NCI-H226 (cell line): ENCODE data around the gene MCOLN1.
A peak's percentile ranks its signal among the peaks of the same experiment; 100 is the strongest.
"Not testable (repeated sequence)": the region's sequence is repeated elsewhere in the genome, so short reads cannot be mapped to it uniquely, and the experiment has no call there.

Experiments
- DNase-seq: peaks from one replicate; pipeline ENCODE4 v3.0.0-alpha.2; 2015

Gene MCOLN1

DNA sequence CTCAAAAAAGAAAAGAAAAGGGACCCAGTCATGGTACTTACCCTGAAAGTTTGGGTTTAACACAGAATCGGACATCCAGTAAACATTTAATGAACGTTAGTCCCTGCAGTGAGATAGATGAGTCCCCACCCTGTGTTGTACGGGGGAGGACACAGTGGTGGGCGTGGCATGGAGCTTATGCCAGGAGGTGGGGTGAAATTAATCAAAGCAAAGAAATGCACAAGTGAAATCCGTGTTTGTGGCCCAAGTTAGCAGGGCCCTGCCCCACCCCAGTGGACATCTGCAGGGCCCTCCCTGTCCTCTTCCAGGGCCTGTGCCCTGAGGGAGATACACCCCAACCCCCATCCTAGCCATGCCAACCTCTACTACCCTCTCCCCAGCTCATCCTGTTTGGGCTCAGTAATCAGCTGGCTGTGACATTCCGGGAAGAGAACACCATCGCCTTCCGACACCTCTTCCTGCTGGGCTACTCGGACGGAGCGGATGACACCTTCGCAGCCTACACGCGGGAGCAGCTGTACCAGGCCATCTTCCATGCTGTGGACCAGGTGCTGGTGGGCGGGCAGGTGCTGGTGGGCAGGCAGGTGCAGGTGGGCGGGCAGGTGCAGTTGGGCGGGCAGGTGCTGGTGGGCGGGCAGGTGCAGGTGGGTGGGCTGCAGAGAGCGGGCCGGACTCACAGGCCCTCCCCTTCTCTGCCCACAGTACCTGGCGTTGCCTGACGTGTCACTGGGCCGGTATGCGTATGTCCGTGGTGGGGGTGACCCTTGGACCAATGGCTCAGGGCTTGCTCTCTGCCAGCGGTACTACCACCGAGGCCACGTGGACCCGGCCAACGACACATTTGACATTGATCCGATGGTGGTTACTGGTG lies 3.9 kb downstream of the MCOLN1 start:
- no peak for DNase-seq

- no peak for DNase-seq
These were observed 5.2 kb downstream of the MCOLN1 start for GRCh38 chr19:7527516-7528191.

DNA sequence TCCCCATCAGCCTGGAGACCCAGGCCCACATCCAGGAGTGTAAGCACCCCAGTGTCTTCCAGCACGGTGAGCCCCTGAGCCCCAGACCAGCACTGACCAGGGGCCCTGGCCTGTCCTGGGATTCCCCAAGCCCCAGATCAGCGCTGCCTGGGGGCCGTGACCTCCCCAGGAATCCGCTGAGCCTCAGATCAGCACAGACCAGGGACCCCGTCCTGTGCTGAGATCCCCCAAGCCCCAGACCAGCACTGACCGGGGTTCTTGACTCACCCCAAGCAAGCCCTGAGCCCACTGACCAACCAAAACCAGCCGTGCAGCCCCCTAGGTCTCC lies 5.7 kb downstream of the MCOLN1 start:
- DNase-seq: no peak

DNA sequence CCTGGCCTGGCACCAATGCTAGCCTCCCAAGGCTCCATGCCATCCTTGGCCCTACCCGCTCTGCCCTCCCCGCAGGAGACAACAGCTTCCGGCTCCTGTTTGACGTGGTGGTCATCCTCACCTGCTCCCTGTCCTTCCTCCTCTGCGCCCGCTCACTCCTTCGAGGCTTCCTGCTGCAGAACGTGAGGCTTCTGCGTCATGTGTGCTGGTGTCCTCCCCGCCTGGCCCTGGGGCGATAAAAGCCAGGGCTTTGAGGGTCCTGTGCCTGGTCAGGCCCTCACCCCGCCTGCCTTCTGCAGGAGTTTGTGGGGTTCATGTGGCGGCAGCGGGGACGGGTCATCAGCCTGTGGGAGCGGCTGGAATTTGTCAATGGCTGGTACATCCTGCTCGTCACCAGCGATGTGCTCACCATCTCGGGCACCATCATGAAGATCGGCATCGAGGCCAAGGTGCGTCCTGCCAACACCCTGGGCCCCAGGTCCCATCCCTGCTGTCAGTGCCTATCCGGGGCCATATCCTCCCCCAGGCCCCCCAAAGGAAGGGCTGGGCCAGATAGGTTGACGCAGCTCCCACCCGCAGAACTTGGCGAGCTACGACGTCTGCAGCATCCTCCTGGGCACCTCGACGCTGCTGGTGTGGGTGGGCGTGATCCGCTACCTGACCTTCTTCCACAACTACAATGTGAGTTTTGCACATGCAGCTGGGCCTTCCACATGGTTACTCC lies 6.3 kb downstream of the MCOLN1 start:
- DNase-seq: no peak

DNA sequence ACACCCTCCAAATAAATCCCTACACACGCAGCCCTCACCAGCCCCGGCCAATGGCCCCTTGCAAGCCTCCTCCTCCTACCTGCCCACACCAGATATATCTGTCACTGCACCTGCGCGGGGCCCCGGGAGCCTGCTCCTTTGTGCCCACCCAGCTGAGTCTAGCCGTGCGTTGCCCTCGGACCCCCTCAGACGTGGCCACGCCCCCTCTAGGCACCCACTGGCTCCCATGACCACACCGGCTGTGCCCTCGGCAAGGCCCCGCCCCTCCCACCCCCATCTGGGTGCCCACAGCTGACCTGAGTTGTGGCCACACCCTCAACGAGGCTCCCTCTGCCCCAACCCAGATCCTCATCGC lies 6.8 kb downstream of the MCOLN1 start:
- no peak for DNase-seq

DNA sequence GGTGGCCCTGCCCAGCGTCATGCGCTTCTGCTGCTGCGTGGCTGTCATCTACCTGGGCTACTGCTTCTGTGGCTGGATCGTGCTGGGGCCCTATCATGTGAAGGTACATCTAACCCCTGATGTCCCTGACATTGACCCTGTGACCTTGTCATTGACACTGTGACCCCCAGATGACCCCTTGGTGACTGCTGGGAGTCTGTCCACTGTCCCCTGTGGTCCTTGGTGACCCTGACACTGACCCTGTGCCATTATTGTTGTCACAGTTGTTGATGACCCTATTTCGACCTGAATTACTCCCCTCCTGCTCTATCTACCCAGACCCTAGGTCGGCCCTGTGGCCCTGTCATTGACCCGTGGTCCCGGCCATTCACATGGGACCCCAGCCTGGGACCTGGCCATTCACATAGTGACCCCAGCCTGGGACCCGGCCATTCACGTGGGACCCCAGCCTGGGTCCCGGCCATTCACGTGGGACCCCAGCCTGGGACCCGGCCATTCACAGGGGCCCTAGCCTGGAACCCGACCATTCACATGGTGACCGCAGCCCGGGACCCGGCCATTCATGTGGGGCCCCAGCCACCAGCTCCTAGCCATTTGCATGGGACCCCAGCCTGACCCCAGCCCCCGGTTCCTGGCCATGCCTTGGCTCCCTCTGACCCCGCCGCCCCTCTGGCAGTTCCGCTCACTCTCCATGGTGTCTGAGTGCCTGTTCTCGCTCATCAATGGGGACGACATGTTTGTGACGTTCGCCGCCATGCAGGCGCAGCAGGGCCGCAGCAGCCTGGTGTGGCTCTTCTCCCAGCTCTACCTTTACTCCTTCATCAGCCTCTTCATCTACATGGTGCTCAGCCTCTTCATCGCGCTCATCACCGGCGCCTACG lies 7.4 kb downstream of the MCOLN1 start:
- no peak for DNase-seq

- peak; percentile 36 for DNase-seq
These were observed 11.0 kb downstream of the MCOLN1 start for GRCh38 chr19:7533281-7533885.

GRCh38 chr19:7533925-7534480 lies 11.6 kb downstream of the MCOLN1 start:
- DNase-seq: peak; percentile 80

DNA sequence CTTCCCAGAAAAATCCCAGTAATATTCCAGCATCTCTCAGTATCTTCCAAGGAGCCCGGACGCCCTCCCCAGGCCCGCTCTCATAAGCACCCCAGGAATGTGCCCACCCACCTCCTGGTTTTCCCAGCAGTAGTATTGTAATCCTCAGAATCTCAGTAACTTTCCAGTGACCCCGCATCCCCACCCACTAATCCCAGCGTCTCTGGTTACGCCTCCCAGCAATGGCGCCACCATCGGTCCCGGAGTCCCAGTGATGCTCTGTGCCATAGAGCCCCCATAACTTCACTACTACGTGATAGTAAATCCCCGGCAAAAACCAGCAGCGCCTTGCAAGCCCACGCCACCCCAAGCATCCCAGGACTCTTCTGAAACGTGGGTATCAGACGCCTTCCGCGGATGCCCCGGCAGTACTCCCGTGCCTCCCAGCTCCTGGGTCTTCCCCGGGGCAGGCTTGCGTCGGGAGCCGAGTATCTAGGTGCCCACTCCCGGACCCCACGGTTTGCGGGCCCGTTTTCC lies 12.2 kb downstream of the MCOLN1 start:
- DNase-seq: peak; percentile 83

GRCh38 chr19:7535047-7535997 lies 12.9 kb downstream of the MCOLN1 start, which contains the start of gene PNPLA6:
Gene PNPLA6 (plus strand): TSS chr19:7535717. CDS start chr19:7535789, 72 bp downstream.
- DNase-seq: peak; percentile 92

DNA sequence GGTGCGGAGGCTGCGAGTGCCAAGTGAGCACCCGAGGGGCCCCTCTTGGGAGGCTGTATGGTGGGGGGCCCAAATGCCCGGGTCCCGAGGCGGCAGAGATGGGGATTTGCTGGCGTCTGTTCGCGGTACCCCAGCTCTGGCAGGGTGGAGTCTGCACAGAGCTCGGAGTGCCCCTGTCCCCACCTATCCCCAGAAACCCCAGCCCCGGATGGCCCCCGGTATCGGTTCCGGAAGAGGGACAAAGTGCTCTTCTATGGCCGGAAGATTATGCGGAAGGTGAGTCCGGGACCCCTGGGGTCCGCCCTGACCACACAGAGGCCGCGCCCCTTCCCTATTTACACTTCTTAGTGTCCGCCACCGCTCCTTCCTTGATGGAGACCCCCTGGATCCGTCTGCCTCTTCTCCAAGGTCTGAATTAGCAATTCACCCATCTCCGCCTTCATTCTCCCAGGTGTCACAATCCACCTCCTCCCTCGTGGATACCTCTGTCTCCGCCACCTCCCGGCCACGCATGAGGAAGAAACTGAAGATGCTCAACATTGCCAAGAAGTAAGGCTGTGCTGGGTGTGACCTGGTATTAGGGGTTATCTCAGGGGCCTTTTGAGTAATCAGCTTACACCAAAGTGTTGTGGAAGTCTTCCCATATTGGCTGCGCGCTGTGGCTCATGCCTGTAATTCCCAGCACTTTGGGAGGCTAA lies 13.7 kb downstream of the MCOLN1 start:
- DNase-seq: no peak

- DNase-seq: not testable (repeated sequence)
These were observed 16.6 kb downstream of the MCOLN1 start for GRCh38 chr19:7538990-7539389.

GRCh38 chr19:7539827-7540425 lies 17.5 kb downstream of the MCOLN1 start:
- DNase-seq: no peak

- peak; percentile 66 for DNase-seq
These were observed 18.5 kb downstream of the MCOLN1 start for GRCh38 chr19:7540761-7541474.

DNA sequence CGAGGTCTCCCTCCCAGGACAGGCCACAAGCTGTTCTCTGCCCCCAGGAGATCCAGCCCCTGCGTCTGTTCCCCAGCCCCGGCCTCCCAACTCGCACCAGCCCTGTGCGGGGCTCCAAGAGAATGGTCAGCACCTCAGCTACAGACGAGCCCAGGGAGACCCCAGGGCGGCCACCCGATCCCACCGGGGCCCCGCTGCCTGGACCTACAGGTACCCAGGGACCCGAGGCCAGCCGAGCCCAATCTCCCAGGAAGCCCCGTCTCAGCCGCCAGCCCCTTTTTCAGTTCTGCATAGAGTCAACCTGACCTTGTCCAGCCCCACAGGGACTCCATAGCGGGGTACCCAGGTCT lies 19.0 kb downstream of the MCOLN1 start:
- DNase-seq: no peak

- DNase-seq: no peak
These were observed 19.5 kb downstream of the MCOLN1 start for GRCh38 chr19:7541828-7542443.

DNA sequence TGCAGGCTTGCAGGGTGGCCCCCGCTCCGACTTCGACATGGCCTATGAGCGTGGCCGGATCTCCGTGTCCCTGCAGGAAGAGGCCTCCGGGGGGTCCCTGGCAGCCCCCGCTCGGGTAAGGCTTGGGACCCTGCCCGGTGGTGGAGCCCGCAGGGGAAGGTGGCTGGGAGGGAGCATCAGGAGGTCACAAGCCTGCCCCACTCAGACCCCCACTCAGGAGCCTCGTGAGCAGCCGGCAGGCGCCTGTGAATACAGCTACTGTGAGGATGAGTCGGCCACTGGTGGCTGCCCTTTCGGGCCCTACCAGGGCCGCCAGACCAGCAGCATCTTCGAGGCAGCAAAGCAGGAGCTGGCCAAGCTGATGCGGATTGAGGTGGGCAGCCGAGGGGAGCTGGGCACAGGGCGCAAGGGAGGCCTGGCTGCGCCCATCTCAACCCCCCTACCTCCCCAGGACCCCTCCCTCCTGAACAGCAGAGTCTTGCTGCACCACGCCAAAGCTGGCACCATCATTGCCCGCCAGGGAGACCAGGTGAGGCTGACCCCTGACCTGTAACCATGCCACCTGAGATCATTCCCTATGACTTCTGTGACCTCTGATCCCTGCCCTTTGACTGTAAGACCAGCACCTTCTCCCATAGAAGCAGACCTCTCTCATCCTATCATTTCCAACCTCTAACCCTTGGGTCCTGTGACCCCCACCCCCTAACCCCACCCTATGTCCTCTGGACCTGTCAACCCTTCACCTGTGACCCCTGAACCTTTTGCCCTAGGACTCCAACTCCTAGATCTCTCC lies 20.3 kb downstream of the MCOLN1 start:
- no peak for DNase-seq

DNA sequence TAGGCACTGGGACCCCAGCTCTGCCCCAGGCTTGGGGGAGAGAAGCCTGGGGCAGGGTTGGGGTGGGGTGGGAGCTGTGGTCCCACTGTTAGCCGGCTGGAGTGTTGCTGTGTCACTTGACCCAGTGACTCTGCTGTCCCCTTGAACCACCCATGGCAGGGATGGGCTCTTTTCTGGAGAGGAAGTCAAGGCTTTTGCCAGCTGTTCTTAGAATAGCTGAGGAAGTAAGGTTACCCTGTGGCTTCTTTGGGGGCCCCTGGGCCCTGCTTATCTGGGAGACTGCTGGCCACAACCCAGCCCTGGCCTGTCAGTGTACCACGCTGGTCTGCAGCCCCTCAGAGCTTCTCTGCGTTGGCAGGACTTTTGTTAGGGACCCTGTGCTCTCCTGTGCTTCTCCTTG lies 22.2 kb downstream of the MCOLN1 start:
- DNase-seq: no peak
